SK-N-SH treated with all-trans-retinoic acid at 6 μM for 48 hours (cell line): Measurements from ENCODE around the gene MGAT3.

Experiments
- ATAC-seq: fragments of 200-7000 bp; cut with Tn5 transposase; 3 replicates; pipeline ENCODE4 v1.9.1; 2020; ENCODE audit warnings: mild to moderate bottlenecking, moderate library complexity
- ARNTL ChIP-seq: fragments of 450-650 bp; formaldehyde crosslinking; IDR thresholded peaks from 2 replicates; pipeline ENCODE4 v1.5.0; 2020; ENCODE audit warnings: low read depth, mild to moderate bottlenecking, moderate library complexity, borderline replicate concordance
- BACH2 ChIP-seq: fragments of 250-450 bp; sonication (Bioruptor Pico); IDR thresholded peaks from 2 replicates; pipeline ENCODE4 v1.9.0; 2021; ENCODE audit warnings: mild to moderate bottlenecking, borderline replicate concordance
- CSDC2 ChIP-seq: fragments of 250-450 bp; sonication (Bioruptor Pico); IDR thresholded peaks from 2 replicates; pipeline ENCODE4 v1.5.0; 2020; ENCODE audit warnings: mild to moderate bottlenecking, moderate library complexity
- ESRRG ChIP-seq: fragments of 250-450 bp; sonication (Bioruptor Pico); IDR thresholded peaks from 2 replicates; pipeline ENCODE4 v1.6.1; 2021; ENCODE audit warnings: mild to moderate bottlenecking
- GLIS3 ChIP-seq: fragments of 250-450 bp; sonication (Bioruptor Pico); IDR thresholded peaks from 2 replicates; pipeline ENCODE4 v1.5.0; 2020; ENCODE audit warnings: mild to moderate bottlenecking, moderate library complexity
- ISL1 ChIP-seq: fragments of 250-450 bp; sonication (Bioruptor Pico); IDR thresholded peaks from 2 replicates; pipeline ENCODE4 v2.1.2; 2022; ENCODE audit warnings: mild to moderate bottlenecking, moderate library complexity
- OSR1 ChIP-seq: fragments of 250-450 bp; sonication (Bioruptor Pico); IDR thresholded peaks from 2 replicates; pipeline ENCODE4 v1.8.0; 2022; ENCODE audit warnings: moderate library complexity, mild to moderate bottlenecking, inconsistent platforms
- PPARA ChIP-seq: fragments of 250-450 bp; sonication (Bioruptor Pico); IDR thresholded peaks from 2 replicates; pipeline ENCODE4 v1.5.0; 2020; ENCODE audit warnings: mild to moderate bottlenecking, borderline replicate concordance
- RARB ChIP-seq: fragments of 250-450 bp; sonication (Bioruptor Pico); IDR thresholded peaks from 2 replicates; pipeline ENCODE4 v1.8.0; 2021; ENCODE audit warnings: mild to moderate bottlenecking, moderate library complexity
- SNAI2 ChIP-seq: fragments of 250-450 bp; sonication (Bioruptor Pico); IDR thresholded peaks from 2 replicates; pipeline ENCODE4 v1.5.0; 2020; ENCODE audit warnings: mild to moderate bottlenecking, moderate library complexity
- TCF4 ChIP-seq: fragments of 250-450 bp; sonication (Bioruptor Pico); IDR thresholded peaks from 2 replicates; pipeline ENCODE4 v1.8.0; 2021; ENCODE audit warnings: mild to moderate bottlenecking, moderate library complexity, borderline replicate concordance
- TOX ChIP-seq: fragments of 250-450 bp; sonication (Bioruptor Pico); IDR thresholded peaks from 2 replicates; pipeline ENCODE4 v1.8.0; 2021; ENCODE audit warnings: mild to moderate bottlenecking, moderate library complexity, borderline replicate concordance
- ZC3H10 ChIP-seq: fragments of 250-450 bp; sonication (Bioruptor Pico); IDR thresholded peaks from 2 replicates; pipeline ENCODE4 v1.5.1; 2021; ENCODE audit warnings: mild to moderate bottlenecking, moderate library complexity
- ZFP30 ChIP-seq: fragments of 450-650 bp; formaldehyde crosslinking; IDR thresholded peaks from 2 replicates; pipeline ENCODE4 v1.5.0; 2022; ENCODE audit warnings: mild to moderate bottlenecking, moderate library complexity
- ZNF70 ChIP-seq: fragments of 450-650 bp; formaldehyde crosslinking; IDR thresholded peaks from 2 replicates; pipeline ENCODE4 v1.5.0; 2020; ENCODE audit warnings: mild to moderate bottlenecking, moderate library complexity
- ZNF8 ChIP-seq: fragments of 450-650 bp; formaldehyde crosslinking; IDR thresholded peaks from 2 replicates; pipeline ENCODE4 v1.5.0; 2020; ENCODE audit warnings: mild to moderate bottlenecking, moderate library complexity
- TF ChIP-seq, protein P1 (sequence below): fragments of 250-450 bp; sonication (Bioruptor Pico); IDR thresholded peaks from 2 replicates; pipeline ENCODE4 v1.5.0; 2020; ENCODE audit warnings: mild to moderate bottlenecking, moderate library complexity
- TF ChIP-seq, protein P2 (sequence below): fragments of 250-450 bp; sonication (Bioruptor Pico); IDR thresholded peaks from 2 replicates; pipeline ENCODE4 v1.5.1; 2021; ENCODE audit warnings: mild to moderate bottlenecking, moderate library complexity
- TF ChIP-seq, protein P3 (sequence below): fragments of 250-450 bp; sonication (Bioruptor Pico); IDR thresholded peaks from 2 replicates; pipeline ENCODE4 v1.8.0; 2021; ENCODE audit warnings: low read depth, mild to moderate bottlenecking, moderate library complexity, borderline replicate concordance

Gene MGAT3

GRCh38 chr22:39463277-39463676 is 6.5 kb downstream of the MGAT3 start:
- no peak for ATAC-seq
- TF ChIP-seq ESRRG (CRISPR knock-in tag) (no peak), ZFP30 (CRISPR knock-in tag) (no peak), ARNTL (CRISPR knock-in tag) (no peak), BACH2 (CRISPR knock-in tag) (no peak), TCF4 (CRISPR knock-in tag) (no peak), RARB (CRISPR knock-in tag) (no peak), PPARA (CRISPR knock-in tag) (no peak), ZNF70 (CRISPR knock-in tag) (no peak)
- TF ChIP-seq, protein P1, sequence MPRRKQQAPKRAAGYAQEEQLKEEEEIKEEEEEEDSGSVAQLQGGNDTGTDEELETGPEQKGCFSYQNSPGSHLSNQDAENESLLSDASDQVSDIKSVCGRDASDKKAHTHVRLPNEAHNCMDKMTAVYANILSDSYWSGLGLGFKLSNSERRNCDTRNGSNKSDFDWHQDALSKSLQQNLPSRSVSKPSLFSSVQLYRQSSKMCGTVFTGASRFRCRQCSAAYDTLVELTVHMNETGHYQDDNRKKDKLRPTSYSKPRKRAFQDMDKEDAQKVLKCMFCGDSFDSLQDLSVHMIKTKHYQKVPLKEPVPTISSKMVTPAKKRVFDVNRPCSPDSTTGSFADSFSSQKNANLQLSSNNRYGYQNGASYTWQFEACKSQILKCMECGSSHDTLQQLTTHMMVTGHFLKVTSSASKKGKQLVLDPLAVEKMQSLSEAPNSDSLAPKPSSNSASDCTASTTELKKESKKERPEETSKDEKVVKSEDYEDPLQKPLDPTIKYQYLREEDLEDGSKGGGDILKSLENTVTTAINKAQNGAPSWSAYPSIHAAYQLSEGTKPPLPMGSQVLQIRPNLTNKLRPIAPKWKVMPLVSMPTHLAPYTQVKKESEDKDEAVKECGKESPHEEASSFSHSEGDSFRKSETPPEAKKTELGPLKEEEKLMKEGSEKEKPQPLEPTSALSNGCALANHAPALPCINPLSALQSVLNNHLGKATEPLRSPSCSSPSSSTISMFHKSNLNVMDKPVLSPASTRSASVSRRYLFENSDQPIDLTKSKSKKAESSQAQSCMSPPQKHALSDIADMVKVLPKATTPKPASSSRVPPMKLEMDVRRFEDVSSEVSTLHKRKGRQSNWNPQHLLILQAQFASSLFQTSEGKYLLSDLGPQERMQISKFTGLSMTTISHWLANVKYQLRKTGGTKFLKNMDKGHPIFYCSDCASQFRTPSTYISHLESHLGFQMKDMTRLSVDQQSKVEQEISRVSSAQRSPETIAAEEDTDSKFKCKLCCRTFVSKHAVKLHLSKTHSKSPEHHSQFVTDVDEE (CRISPR knock-in tag), result no peak

GRCh38 chr22:39463931-39464390 is 7.1 kb downstream of the MGAT3 start:
- TF ChIP-seq ZC3H10 (CRISPR knock-in tag) (no peak), ISL1 (CRISPR knock-in tag) (no peak), ZFP30 (CRISPR knock-in tag) (no peak), TCF4 (CRISPR knock-in tag) (no peak), PPARA (CRISPR knock-in tag) (no peak), TOX (CRISPR knock-in tag) (no peak), ESRRG (CRISPR knock-in tag) (no peak), ZNF70 (CRISPR knock-in tag) (no peak), SNAI2 (CRISPR knock-in tag) (no peak), ZNF8 (CRISPR knock-in tag) (no peak), OSR1 (CRISPR knock-in tag) (no peak), GLIS3 (CRISPR knock-in tag) (no peak)
- TF ChIP-seq, protein P2, sequence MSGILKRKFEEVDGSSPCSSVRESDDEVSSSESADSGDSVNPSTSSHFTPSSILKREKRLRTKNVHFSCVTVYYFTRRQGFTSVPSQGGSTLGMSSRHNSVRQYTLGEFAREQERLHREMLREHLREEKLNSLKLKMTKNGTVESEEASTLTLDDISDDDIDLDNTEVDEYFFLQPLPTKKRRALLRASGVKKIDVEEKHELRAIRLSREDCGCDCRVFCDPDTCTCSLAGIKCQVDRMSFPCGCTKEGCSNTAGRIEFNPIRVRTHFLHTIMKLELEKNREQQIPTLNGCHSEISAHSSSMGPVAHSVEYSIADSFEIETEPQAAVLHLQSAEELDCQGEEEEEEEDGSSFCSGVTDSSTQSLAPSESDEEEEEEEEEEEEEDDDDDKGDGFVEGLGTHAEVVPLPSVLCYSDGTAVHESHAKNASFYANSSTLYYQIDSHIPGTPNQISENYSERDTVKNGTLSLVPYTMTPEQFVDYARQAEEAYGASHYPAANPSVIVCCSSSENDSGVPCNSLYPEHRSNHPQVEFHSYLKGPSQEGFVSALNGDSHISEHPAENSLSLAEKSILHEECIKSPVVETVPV (CRISPR knock-in tag), result no peak
- ATAC-seq, result no peak

- ATAC-seq, result no peak
- TF ChIP-seq OSR1 (CRISPR knock-in tag) (no peak), CSDC2 (CRISPR knock-in tag) (no peak)
- TF ChIP-seq, protein P1 (CRISPR knock-in tag), result no peak
Measured at GRCh38 chr22:39466228-39467006, 9.6 kb downstream of the MGAT3 start.

- TF ChIP-seq ISL1 (CRISPR knock-in tag) (no peak), TOX (CRISPR knock-in tag) (no peak), SNAI2 (CRISPR knock-in tag) (no peak), ZC3H10 (CRISPR knock-in tag) (no peak), CSDC2 (CRISPR knock-in tag) (no peak), OSR1 (CRISPR knock-in tag) (no peak), RARB (CRISPR knock-in tag) (no peak), ZFP30 (CRISPR knock-in tag) (no peak), BACH2 (CRISPR knock-in tag) (no peak), PPARA (CRISPR knock-in tag) (no peak)
- TF ChIP-seq, protein P3, sequence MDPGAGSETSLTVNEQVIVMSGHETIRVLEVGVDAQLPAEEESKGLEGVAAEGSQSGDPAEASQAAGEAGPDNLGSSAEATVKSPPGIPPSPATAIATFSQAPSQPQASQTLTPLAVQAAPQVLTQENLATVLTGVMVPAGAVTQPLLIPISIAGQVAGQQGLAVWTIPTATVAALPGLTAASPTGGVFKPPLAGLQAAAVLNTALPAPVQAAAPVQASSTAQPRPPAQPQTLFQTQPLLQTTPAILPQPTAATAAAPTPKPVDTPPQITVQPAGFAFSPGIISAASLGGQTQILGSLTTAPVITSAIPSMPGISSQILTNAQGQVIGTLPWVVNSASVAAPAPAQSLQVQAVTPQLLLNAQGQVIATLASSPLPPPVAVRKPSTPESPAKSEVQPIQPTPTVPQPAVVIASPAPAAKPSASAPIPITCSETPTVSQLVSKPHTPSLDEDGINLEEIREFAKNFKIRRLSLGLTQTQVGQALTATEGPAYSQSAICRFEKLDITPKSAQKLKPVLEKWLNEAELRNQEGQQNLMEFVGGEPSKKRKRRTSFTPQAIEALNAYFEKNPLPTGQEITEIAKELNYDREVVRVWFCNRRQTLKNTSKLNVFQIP (CRISPR knock-in tag), result no peak
- TF ChIP-seq, protein P1 (CRISPR knock-in tag), result no peak
- ATAC-seq, result no peak
Measured at GRCh38 chr22:39467390-39467895, 10.6 kb downstream of the MGAT3 start.
